H9 (cell line): ENCODE data around the gene USP49. TPM values are rescaled to one million over a fixed set of nuclear protein-coding genes. Genes with fewer than 3 reads are reported as not detected.

ENCODE experiments used
- DNase-seq: peaks from one replicate; pipeline ENCODE4 v3.0.0-alpha.2; 2017
- H2AFZ ChIP-seq: one replicate; pipeline ENCODE4 v1.6.1; 2013; ENCODE audit warnings: mild to moderate bottlenecking, low read length, control low read depth, moderate library complexity
- H2AK5ac ChIP-seq: 2 replicates; pipeline ENCODE4 v1.6.1; 2013; ENCODE audit warnings: low read length, control low read depth, mixed read lengths; ENCODE audit not compliant: insufficient read length
- H2BK120ac ChIP-seq: one replicate; pipeline ENCODE4 v1.6.1; 2013; ENCODE audit warnings: low read depth, mild to moderate bottlenecking, low read length, control low read depth, inconsistent platforms; ENCODE audit not compliant: poor library complexity, severe bottlenecking
- H2BK12ac ChIP-seq: 2 replicates; pipeline ENCODE4 v1.6.1; 2013; ENCODE audit warnings: low read length, control low read depth, mixed read lengths, low read depth; ENCODE audit not compliant: insufficient read length
- H2BK15ac ChIP-seq: 2 replicates; pipeline ENCODE4 v1.6.1; 2013; ENCODE audit warnings: low read depth, low read length, control low read depth
- H2BK20ac ChIP-seq: one replicate; pipeline ENCODE4 v1.6.1; 2013; ENCODE audit warnings: low read depth, mild to moderate bottlenecking, low read length, control low read depth, inconsistent platforms; ENCODE audit not compliant: poor library complexity, severe bottlenecking
- H2BK5ac ChIP-seq: 2 replicates; pipeline ENCODE4 v1.6.1; 2013; ENCODE audit warnings: low read length, control low read depth, mixed read lengths; ENCODE audit not compliant: insufficient read length
- H3K14ac ChIP-seq: 2 replicates; pipeline ENCODE4 v1.6.1; 2013; ENCODE audit warnings: low read length, control low read depth; ENCODE audit not compliant: insufficient read depth
- H3K18ac ChIP-seq: 2 replicates; pipeline ENCODE4 v1.6.1; 2013; ENCODE audit warnings: low read depth, mild to moderate bottlenecking, mixed read lengths, low read length, control low read depth; ENCODE audit not compliant: insufficient read length
- H3K23ac ChIP-seq: 2 replicates; pipeline ENCODE4 v1.6.1; 2013; ENCODE audit warnings: low read length, control low read depth, mixed read lengths, low read depth; ENCODE audit not compliant: insufficient read length
- H3K23me2 ChIP-seq: 2 replicates; pipeline ENCODE4 v1.6.1; 2013; ENCODE audit warnings: low read depth, mild to moderate bottlenecking, mixed read lengths, low read length, control low read depth; ENCODE audit not compliant: insufficient read length, poor library complexity, severe bottlenecking
- H3K27ac ChIP-seq: 2 replicates; pipeline ENCODE4 v1.5.1; 2013; ENCODE audit warnings: low read length, control low read depth, mixed read lengths, low read depth; ENCODE audit not compliant: insufficient read length
- H3K27me3 ChIP-seq: 2 replicates; pipeline ENCODE4 v1.6.1; 2013; ENCODE audit warnings: low read length, control low read depth, inconsistent platforms; ENCODE audit not compliant: insufficient read depth
- H3K4ac ChIP-seq: 2 replicates; pipeline ENCODE4 v1.6.1; 2013; ENCODE audit warnings: low read depth, mild to moderate bottlenecking, control low read depth, inconsistent platforms, low read length, moderate library complexity
- H3K4me1 ChIP-seq: 2 replicates; pipeline ENCODE4 v1.6.1; 2013; ENCODE audit warnings: low read length, control low read depth, inconsistent platforms; ENCODE audit not compliant: insufficient read depth
- H3K4me2 ChIP-seq: 2 replicates; pipeline ENCODE4 v1.6.1; 2013; ENCODE audit warnings: low read length, control low read depth, mixed read lengths; ENCODE audit not compliant: insufficient read length, insufficient read depth
- H3K56ac ChIP-seq: 2 replicates; pipeline ENCODE4 v1.6.1; 2013; ENCODE audit warnings: low read depth, mild to moderate bottlenecking, mixed read lengths, low read length, control low read depth; ENCODE audit not compliant: insufficient read length
- H3K79me1 ChIP-seq: 2 replicates; pipeline ENCODE4 v1.6.1; 2013; ENCODE audit warnings: low read depth, mild to moderate bottlenecking, moderate library complexity, low read length, control low read depth, inconsistent platforms; ENCODE audit not compliant: insufficient read depth, poor library complexity, severe bottlenecking
- H3K79me2 ChIP-seq: 2 replicates; pipeline ENCODE4 v1.6.1; 2013; ENCODE audit warnings: low read length, control low read depth, inconsistent platforms; ENCODE audit not compliant: insufficient read depth
- H3K9ac ChIP-seq: 2 replicates; pipeline ENCODE4 v1.6.1; 2013; ENCODE audit warnings: low read length, control low read depth, mixed read lengths; ENCODE audit not compliant: insufficient read length; ENCODE audit errors: extremely low read depth
- H3K9me3 ChIP-seq: one replicate; pipeline ENCODE4 v1.6.1; 2013; ENCODE audit warnings: low read depth, low read length, inconsistent platforms; ENCODE audit not compliant: control insufficient read depth
- H3T11ph ChIP-seq: one replicate; pipeline ENCODE4 v1.6.1; 2013; ENCODE audit warnings: mild to moderate bottlenecking, low read length, control low read depth, inconsistent platforms
- H4K20me1 ChIP-seq: one replicate; pipeline ENCODE4 v1.6.1; 2013; ENCODE audit not compliant: control insufficient read depth, insufficient read length, insufficient read depth
- H4K5ac ChIP-seq: 2 replicates; pipeline ENCODE4 v1.6.1; 2013; ENCODE audit warnings: low read depth, mild to moderate bottlenecking, mixed read lengths, low read length, control low read depth; ENCODE audit not compliant: insufficient read length
- H4K8ac ChIP-seq: replicated peaks from 2 replicates; pipeline ENCODE4 v1.6.1; 2013; ENCODE audit warnings: low read length, control low read depth, mixed read lengths, low read depth; ENCODE audit not compliant: insufficient read length
- H4K91ac ChIP-seq: 2 replicates; pipeline ENCODE4 v1.6.1; 2013; ENCODE audit warnings: low read depth, mild to moderate bottlenecking, moderate library complexity, mixed read lengths, low read length, control low read depth; ENCODE audit not compliant: insufficient read length
- H3K27ac Mint-ChIP-seq, 3 experiments: 2 replicates in 2 of 3; 3 replicates in 1 of 3; pipeline ENCODE4 v1.8.0; 2020 to 2021; ENCODE audit warnings: mixed read lengths in 3 of 3, mild to moderate bottlenecking in 1 of 3, moderate library complexity in 1 of 3
- H3K27me3 Mint-ChIP-seq: 2 replicates; pipeline ENCODE4 v1.8.0; 2021; ENCODE audit warnings: low read depth, mild to moderate bottlenecking, moderate library complexity, mixed read lengths
- H3K36me3 Mint-ChIP-seq, 3 experiments: 2 replicates in 2 of 3; 3 replicates in 1 of 3; pipeline ENCODE4 v1.8.0; 2020 to 2021; ENCODE audit warnings: low read depth in 3 of 3, mixed read lengths in 3 of 3; ENCODE audit not compliant: insufficient read depth in 1 of 3
- H3K4me1 Mint-ChIP-seq, 2 experiments: 2 replicates each; pipeline ENCODE4 v1.8.0; 2020; ENCODE audit warnings: mixed read lengths in 2 of 2
- H3K4me3 Mint-ChIP-seq, 2 experiments: 2 replicates in 1 of 2; 3 replicates in 1 of 2; pipeline ENCODE4 v1.8.0; 2020 to 2021; ENCODE audit warnings: mild to moderate bottlenecking in 2 of 2, mixed read lengths in 2 of 2, moderate library complexity in 1 of 2
- H3K9me3 Mint-ChIP-seq, 2 experiments: 2 replicates in 1 of 2; 3 replicates in 1 of 2; pipeline ENCODE4 v1.8.0; 2020; ENCODE audit warnings: mild to moderate bottlenecking in 2 of 2, mixed read lengths in 2 of 2, moderate library complexity in 1 of 2
- CTCF ChIP-seq: fragments of 200-600 bp; sonication (generic); conservative IDR thresholded peaks from 3 replicates; pipeline ENCODE4 v1.8.0; 2021; ENCODE audit warnings: antibody characterized with exemption, mild to moderate bottlenecking
- WGBS: extraction: QIAGEN DNeasy Blood & Tissue Kit; methylation state at CpG from one replicate; pipeline ENCODE4 v1.1.7; 2013; ENCODE audit warnings: missing lambda C conversion rate, low lambda C conversion rate, mixed read lengths; ENCODE audit not compliant: insufficient read length; ENCODE audit errors: extremely low coverage; 5-methylcytosine and 5-hydroxymethylcytosine counted together
- total RNA-seq: library from RNA; stranded (reverse); gene quantifications from 2 replicates; pipeline ENCODE4 v1.2.1, GENCODE V29; 2021

USP49 gene
- total RNA-seq, 1 experiment from 2014 or later, result 19.0 TPM

DNA sequence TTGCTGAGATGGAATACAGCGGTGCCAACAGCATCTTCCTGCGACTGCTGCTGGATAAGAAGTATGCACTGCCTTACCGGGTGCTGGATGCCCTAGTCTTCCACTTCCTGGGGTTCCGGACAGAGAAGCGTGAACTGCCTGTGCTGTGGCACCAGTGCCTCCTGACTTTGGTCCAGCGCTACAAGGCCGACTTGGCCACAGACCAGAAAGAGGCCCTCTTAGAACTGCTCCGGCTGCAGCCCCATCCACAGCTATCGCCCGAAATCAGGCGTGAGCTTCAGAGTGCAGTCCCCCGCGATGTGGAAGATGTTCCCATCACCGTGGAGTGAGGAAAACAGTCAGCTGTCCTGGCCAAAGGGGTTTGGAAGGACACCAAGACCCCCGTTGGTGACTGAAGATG, 37.2 kb upstream of the USP49 start:
- Histone ChIP-seq H3T11ph (no peak overlapping the region), H2BK15ac (no peak overlapping the region), H3K14ac (no peak overlapping the region), H4K5ac (no peak overlapping the region), H2BK120ac (no peak overlapping the region), H2BK20ac (no peak overlapping the region), H3K27ac (no peak overlapping the region), H3K79me1 (peaks cover 8% of the 10 kb centered on the region), H2BK5ac (no peak overlapping the region), H3K56ac (no peak overlapping the region), H4K91ac (no peak overlapping the region), H3K4me1 (no peaks in the 10 kb centered on the region), H2AK5ac (no peak overlapping the region), H3K4ac (no peak overlapping the region), H4K20me1 (peaks cover 3% of the 10 kb centered on the region), H3K9me3 (no peaks in the 10 kb centered on the region), H3K23ac (no peak overlapping the region), H3K27me3 (no peaks in the 10 kb centered on the region), H3K79me2 (no peaks in the 10 kb centered on the region), H3K23me2 (no peaks in the 10 kb centered on the region), H4K8ac (no peak overlapping the region), H2BK12ac (no peak overlapping the region), H3K18ac (no peak overlapping the region), H3K4me2 (no peak overlapping the region), H3K9ac (no peak overlapping the region), H2AFZ (no peak overlapping the region)
- peaks cover 44 to 89% (median 71%) of the 10 kb centered on the region in 3 experiments for H3K36me3 Mint-ChIP-seq
- no peaks in the 10 kb centered on the region for H3K9me3 Mint-ChIP-seq
- TF ChIP-seq CTCF, result no peak
- peaks cover 7 to 8% of the 10 kb centered on the region in 2 experiments for H3K4me1 Mint-ChIP-seq
- H3K4me3 Mint-ChIP-seq, result no peak overlapping the region; a peak in 1 of 5 replicates
- no peaks in the 10 kb centered on the region; the same call in 1 of the 2 replicates for H3K27me3 Mint-ChIP-seq
- no peak overlapping the region for H3K27ac Mint-ChIP-seq
- no CpG with 5 or more reads among the region's 15 CpGs for WGBS
- no peak for DNase-seq
